HEK293 (cell line): ENCODE results near the gene PSRC1.
A peak's percentile ranks its signal among the peaks of the same experiment; 100 is the strongest.

Source experiments
- CTCF ChIA-PET: fragments of 350-600 bp; formaldehyde crosslinking; extraction: SDS; loops from one replicate; lab custom pipeline; 2021; ENCODE audit warnings: antibody characterized with exemption; lab: Yijun Ruan, JAX
- POLR2A ChIA-PET: fragments of 300-600 bp; formaldehyde crosslinking; extraction: SDS; loops from one replicate; lab custom pipeline; 2020; ENCODE audit warnings: antibody characterized with exemption, inconsistent platforms; lab: Yijun Ruan, JAX
- H3K27ac ChIP-seq: fragments of 200-500 bp; sonication (Bioruptor generic); 2 replicates; pipeline ENCODE4 v1.5.1; 2014; ENCODE audit warnings: low read depth, low read length, control low read depth, inconsistent platforms; ENCODE audit errors: extremely low read depth
- H3K36me3 ChIP-seq, 2 experiments: fragments of 200-500 bp in 1 of 2; sonication (Bioruptor generic) in 1 of 2; 1 replicate in 1 of 2; 2 replicates in 1 of 2; pipeline ENCODE4 v1.5.1; 2014 to 2017; ENCODE audit warnings: inconsistent platforms in 2 of 2, low read length in 2 of 2; ENCODE audit not compliant: control insufficient read depth in 2 of 2, insufficient read depth in 1 of 2
- H3K4me1 ChIP-seq: fragments of 200-500 bp; sonication (Bioruptor generic); 2 replicates; pipeline ENCODE4 v1.5.1; 2014; ENCODE audit warnings: mild to moderate bottlenecking, low read length, inconsistent platforms; ENCODE audit not compliant: control insufficient read depth, insufficient read depth
- H3K4me3 ChIP-seq: 2 replicates; pipeline ENCODE4 v1.5.1; 2011; ENCODE audit warnings: low read depth, mild to moderate bottlenecking, control low read depth, low read length, moderate library complexity
- H3K9me3 ChIP-seq: fragments of 200-500 bp; sonication (Bioruptor generic); 2 replicates; pipeline ENCODE4 v1.5.1; 2014; ENCODE audit warnings: low read depth, low read length, inconsistent platforms; ENCODE audit not compliant: control insufficient read depth, insufficient read depth
- HOXA7 ChIP-seq: sonication (generic); formaldehyde crosslinking; IDR thresholded peaks from 2 replicates; pipeline ENCODE4 v1.8.1; 2022; ENCODE audit warnings: missing genetic modification reagents, borderline replicate concordance
- MYNN ChIP-seq: fragments of 450-650 bp; formaldehyde crosslinking; IDR thresholded peaks from 2 replicates; pipeline ENCODE4 v1.5.1; 2016; ENCODE audit warnings: missing biosample characterization, missing genetic modification characterization, borderline replicate concordance
- WT1 ChIP-seq: fragments of 450-650 bp; formaldehyde crosslinking; IDR thresholded peaks from 2 replicates; pipeline ENCODE4 v1.5.1; 2016; ENCODE audit warnings: missing biosample characterization, missing genetic modification characterization
- ZBTB21 ChIP-seq: fragments of 450-650 bp; formaldehyde crosslinking; IDR thresholded peaks from 2 replicates; pipeline ENCODE4 v1.5.1; 2017; ENCODE audit warnings: missing biosample characterization, missing genetic modification characterization
- ZFP3 ChIP-seq: fragments of 450-650 bp; formaldehyde crosslinking; IDR thresholded peaks from 2 replicates; pipeline ENCODE4 v1.5.1; 2016; ENCODE audit warnings: low read depth, missing biosample characterization, missing genetic modification characterization
- ZNF112 ChIP-seq: fragments of 450-650 bp; formaldehyde crosslinking; IDR thresholded peaks from 2 replicates; pipeline ENCODE4 v1.5.0; 2017; ENCODE audit warnings: missing biosample characterization, missing genetic modification characterization
- ZNF121 ChIP-seq: fragments of 450-650 bp; formaldehyde crosslinking; IDR thresholded peaks from 2 replicates; pipeline ENCODE4 v1.5.1; 2016; ENCODE audit warnings: missing biosample characterization, missing genetic modification characterization
- ZNF223 ChIP-seq: fragments of 450-650 bp; formaldehyde crosslinking; IDR thresholded peaks from 2 replicates; pipeline ENCODE4 v1.5.1; 2016; ENCODE audit warnings: missing biosample characterization, missing genetic modification characterization
- ZNF266 ChIP-seq: fragments of 450-650 bp; formaldehyde crosslinking; IDR thresholded peaks from 2 replicates; pipeline ENCODE4 v1.5.1; 2016; ENCODE audit warnings: missing biosample characterization, missing genetic modification characterization, low read depth
- ZNF274 ChIP-seq, 2 experiments: fragments of 200-500 bp in 1 of 2; fragments of 450-650 bp in 1 of 2; sonication (Bioruptor generic) in 1 of 2; formaldehyde crosslinking in 1 of 2; IDR thresholded peaks; 2 replicates each; pipeline versions ENCODE4 v1.5.1 to v1.6.1; 2014 to 2016; ENCODE audit warnings: borderline replicate concordance in 1 of 2, inconsistent platforms in 1 of 2, low read length in 1 of 2, missing biosample characterization in 1 of 2, missing genetic modification characterization in 1 of 2
- ZNF324 ChIP-seq: fragments of 450-650 bp; formaldehyde crosslinking; IDR thresholded peaks from 2 replicates; pipeline ENCODE4 v1.5.1; 2016; ENCODE audit warnings: missing biosample characterization, missing genetic modification characterization
- ZNF341 ChIP-seq: fragments of 450-650 bp; formaldehyde crosslinking; IDR thresholded peaks from 2 replicates; pipeline ENCODE4; 2016; ENCODE audit warnings: low read depth, missing biosample characterization, missing genetic modification characterization
- ZNF510 ChIP-seq: fragments of 450-650 bp; formaldehyde crosslinking; IDR thresholded peaks from 2 replicates; pipeline ENCODE4 v1.5.1; 2018; ENCODE audit warnings: mild to moderate bottlenecking, missing genetic modification characterization, missing biosample characterization; ENCODE audit not compliant: insufficient replicate concordance
- ZNF530 ChIP-seq: fragments of 450-650 bp; formaldehyde crosslinking; IDR thresholded peaks from 2 replicates; pipeline ENCODE4 v1.5.1; 2016; ENCODE audit warnings: low read depth, missing biosample characterization, missing genetic modification characterization
- ZNF571 ChIP-seq: fragments of 450-650 bp; formaldehyde crosslinking; IDR thresholded peaks from 2 replicates; pipeline ENCODE4 v1.5.0; 2017; ENCODE audit warnings: missing biosample characterization, missing genetic modification characterization
- ZNF776 ChIP-seq: fragments of 450-650 bp; formaldehyde crosslinking; IDR thresholded peaks from 2 replicates; pipeline ENCODE4 v1.5.0; 2017; ENCODE audit warnings: missing biosample characterization, missing genetic modification characterization, borderline replicate concordance
- ZNF777 ChIP-seq: fragments of 450-650 bp; formaldehyde crosslinking; IDR thresholded peaks from 2 replicates; pipeline ENCODE4 v1.5.1; 2017; ENCODE audit warnings: missing biosample characterization, missing genetic modification characterization, borderline replicate concordance
- TF ChIP-seq, protein P1 (sequence below): fragments of 450-650 bp; formaldehyde crosslinking; IDR thresholded peaks from 2 replicates; pipeline ENCODE4 v1.5.1; 2017; ENCODE audit warnings: missing biosample characterization, mild to moderate bottlenecking, missing genetic modification characterization, moderate library complexity
- TF ChIP-seq, protein P2 (sequence below): fragments of 450-650 bp; formaldehyde crosslinking; IDR thresholded peaks from 2 replicates; pipeline ENCODE4 v1.5.1; 2016; ENCODE audit warnings: missing biosample characterization, missing genetic modification characterization

PSRC1 gene

DNA sequence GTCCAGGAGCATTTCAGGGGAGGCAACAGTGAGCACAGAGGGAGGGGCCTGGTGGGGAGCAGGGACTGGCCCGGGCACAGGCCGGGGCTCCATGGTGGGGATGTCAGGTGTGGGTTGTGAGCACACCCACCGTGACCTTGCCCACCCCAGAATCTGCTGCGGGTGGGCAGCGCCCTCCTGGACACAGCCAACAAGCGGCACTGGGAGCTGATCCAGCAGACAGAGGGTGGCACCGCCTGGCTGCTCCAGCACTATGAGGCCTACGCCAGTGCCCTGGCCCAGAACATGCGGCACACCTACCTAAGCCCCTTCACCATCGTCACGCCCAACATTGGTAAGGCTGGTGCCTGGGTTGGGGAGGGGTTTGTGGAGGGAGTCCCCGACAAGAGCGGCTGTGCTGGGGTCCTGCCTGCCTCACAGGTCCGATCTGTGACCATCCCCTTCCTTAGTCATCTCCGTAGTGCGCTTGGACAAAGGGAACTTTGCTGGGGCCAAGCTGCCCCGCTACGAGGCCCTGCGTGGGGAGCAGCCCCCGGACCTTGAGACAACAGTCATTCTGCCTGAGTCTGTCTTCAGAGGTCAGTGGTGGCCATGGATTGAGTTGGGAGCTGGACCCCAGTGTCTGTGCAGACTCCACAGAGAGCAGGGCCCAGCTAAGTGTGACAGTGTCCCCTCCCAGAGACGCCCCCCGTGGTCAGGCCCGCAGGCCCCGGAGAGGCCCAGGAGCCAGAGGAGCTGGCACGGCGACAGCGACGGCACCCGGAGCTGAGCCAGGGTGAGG, 14.3 kb downstream of the PSRC1 start:
- H3K36me3 ChIP-seq = peaks cover 0 to 89% of the 10 kb centered on the region in 2 experiments; a peak in 1 of 3 replicates
- POLR2A ChIA-PET = interaction anchor here (0.8 kb wide), 1 partner anchor 19 kb away, joined by 3 read pairs; no protein-coding TSS in a partner anchor
- no peak overlapping the region for H3K4me3 ChIP-seq
- no peaks in the 10 kb centered on the region for H3K9me3 ChIP-seq
- no peaks in the 10 kb centered on the region for H3K4me1 ChIP-seq
- CTCF ChIA-PET = interaction anchor here (0.7 to 1.2 kb wide), 2 partner anchors 131 to 230 kb away, joined by 4 read pairs; no protein-coding TSS in a partner anchor
- H3K27ac ChIP-seq = no peak overlapping the region
- no peak for TF ChIP-seq ZNF530
- TF ChIP-seq ZNF341 (tag by site-specific recombination) = no peak
- no peak for TF ChIP-seq ZNF571 (tag by site-specific recombination)
- no peak for TF ChIP-seq WT1 (tag by site-specific recombination)
- TF ChIP-seq ZNF777 (tag by site-specific recombination) = no peak
- TF ChIP-seq ZBTB21 (tag by site-specific recombination) = no peak
- TF ChIP-seq ZNF274 (IDR thresholded peaks at IDR 0.05; ENCODE audit: low read length) = no peak
- no peak for TF ChIP-seq ZNF274 (tag by site-specific recombination; IDR thresholded peaks at IDR 0.05; ENCODE audit: borderline replicate concordance)
- TF ChIP-seq ZNF510 (tag by site-specific recombination) = no peak
- TF ChIP-seq ZNF324 (tag by site-specific recombination) = no peak
- no peak for TF ChIP-seq ZNF112
- TF ChIP-seq ZNF776 = no peak

DNA sequence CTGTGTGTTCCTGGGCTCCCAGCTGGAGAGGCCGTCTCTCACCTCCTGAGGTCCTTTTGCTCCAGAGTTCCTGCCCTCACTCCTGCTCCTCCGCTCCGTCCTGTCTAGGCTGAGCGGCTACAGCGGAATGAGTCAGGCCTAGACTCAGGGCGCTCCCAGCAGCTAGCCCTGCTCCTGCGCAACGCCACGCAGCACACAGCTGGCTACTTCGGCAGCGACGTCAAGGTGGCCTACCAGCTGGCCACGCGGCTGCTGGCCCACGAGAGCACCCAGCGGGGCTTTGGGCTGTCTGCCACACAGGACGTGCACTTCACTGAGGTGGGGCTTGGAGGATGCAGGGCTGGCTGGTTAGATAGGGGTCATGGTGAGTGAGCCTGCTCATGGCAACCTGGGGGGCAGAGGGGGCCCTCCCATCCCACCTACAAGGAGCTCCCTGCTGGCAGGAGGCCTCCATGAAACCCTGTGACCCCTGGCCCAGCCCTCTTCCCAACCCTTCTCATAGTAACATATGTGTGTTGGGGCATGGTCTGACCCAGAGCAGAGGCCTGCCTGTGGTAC, 15.1 kb downstream of the PSRC1 start:
- POLR2A ChIA-PET = interaction anchor here (0.8 kb wide), 1 partner anchor 18 kb away, joined by 3 read pairs; no protein-coding TSS in a partner anchor
- Histone ChIP-seq H3K9me3 (no peaks in the 10 kb centered on the region), H3K36me3 (peaks cover 0 to 94% of the 10 kb centered on the region in 2 experiments; a peak in 1 of 3 replicates), H3K4me3 (no peak overlapping the region)
- CTCF ChIA-PET = no interaction called here
- TF ChIP-seq, protein P1, sequence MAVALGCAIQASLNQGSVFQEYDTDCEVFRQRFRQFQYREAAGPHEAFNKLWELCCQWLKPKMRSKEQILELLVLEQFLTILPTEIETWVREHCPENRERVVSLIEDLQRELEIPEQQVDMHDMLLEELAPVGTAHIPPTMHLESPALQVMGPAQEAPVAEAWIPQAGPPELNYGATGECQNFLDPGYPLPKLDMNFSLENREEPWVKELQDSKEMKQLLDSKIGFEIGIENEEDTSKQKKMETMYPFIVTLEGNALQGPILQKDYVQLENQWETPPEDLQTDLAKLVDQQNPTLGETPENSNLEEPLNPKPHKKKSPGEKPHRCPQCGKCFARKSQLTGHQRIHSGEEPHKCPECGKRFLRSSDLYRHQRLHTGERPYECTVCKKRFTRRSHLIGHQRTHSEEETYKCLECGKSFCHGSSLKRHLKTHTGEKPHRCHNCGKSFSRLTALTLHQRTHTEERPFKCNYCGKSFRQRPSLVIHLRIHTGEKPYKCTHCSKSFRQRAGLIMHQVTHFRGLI (tag by site-specific recombination) = peak; percentile 86
- no peak for TF ChIP-seq ZNF223
- TF ChIP-seq, protein P2, sequence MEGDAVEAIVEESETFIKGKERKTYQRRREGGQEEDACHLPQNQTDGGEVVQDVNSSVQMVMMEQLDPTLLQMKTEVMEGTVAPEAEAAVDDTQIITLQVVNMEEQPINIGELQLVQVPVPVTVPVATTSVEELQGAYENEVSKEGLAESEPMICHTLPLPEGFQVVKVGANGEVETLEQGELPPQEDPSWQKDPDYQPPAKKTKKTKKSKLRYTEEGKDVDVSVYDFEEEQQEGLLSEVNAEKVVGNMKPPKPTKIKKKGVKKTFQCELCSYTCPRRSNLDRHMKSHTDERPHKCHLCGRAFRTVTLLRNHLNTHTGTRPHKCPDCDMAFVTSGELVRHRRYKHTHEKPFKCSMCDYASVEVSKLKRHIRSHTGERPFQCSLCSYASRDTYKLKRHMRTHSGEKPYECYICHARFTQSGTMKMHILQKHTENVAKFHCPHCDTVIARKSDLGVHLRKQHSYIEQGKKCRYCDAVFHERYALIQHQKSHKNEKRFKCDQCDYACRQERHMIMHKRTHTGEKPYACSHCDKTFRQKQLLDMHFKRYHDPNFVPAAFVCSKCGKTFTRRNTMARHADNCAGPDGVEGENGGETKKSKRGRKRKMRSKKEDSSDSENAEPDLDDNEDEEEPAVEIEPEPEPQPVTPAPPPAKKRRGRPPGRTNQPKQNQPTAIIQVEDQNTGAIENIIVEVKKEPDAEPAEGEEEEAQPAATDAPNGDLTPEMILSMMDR (tag by site-specific recombination) = no peak
- TF ChIP-seq, all 188 proteins: peak for 1
- no peaks in the 10 kb centered on the region for H3K4me1 ChIP-seq
- no peak overlapping the region for H3K27ac ChIP-seq

DNA sequence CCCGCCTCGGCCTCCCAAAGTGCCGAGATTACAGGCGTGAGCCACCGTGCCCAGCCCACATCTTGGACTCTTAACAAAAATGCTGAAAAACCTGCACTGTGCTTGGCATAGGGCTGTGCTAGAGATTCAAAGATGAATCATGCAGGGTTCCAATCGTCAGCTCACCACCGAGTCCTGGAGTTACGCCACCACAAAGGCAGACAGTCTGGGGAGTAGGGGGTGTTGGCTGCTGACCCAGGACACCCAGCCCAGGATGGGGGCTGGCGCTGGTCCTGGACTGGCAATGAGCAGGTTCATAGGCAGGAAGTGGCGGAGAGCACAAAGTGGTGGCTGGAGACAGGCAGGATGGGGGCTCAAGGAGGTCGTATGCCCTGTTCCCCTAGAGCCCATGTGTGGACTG, 16.0 kb downstream of the PSRC1 start:
- TF ChIP-seq HOXA7 (CRISPR knock-in tag) = no peak
- no peak for TF ChIP-seq ZNF121
- no peak for TF ChIP-seq ZFP3
- no peak for TF ChIP-seq MYNN
- TF ChIP-seq ZNF266 = no peak
- CTCF ChIA-PET = interaction anchor here (0.7 kb wide), 1 partner anchor 195 kb away, joined by 4 read pairs; no protein-coding TSS in a partner anchor
- Histone ChIP-seq H3K4me3 (no peak overlapping the region), H3K27ac (no peak overlapping the region), H3K4me1 (no peaks in the 10 kb centered on the region), H3K36me3 (peaks cover 0 to 94% of the 10 kb centered on the region in 2 experiments; a peak in 1 of 3 replicates), H3K9me3 (no peaks in the 10 kb centered on the region)
- POLR2A ChIA-PET = no interaction called here
